ENCODE data around the gene GEN1. TPM values are rescaled to one million over a fixed set of nuclear protein-coding genes. Genes with fewer than 3 reads are reported as not detected.

GEN1 gene
- total RNA-seq, 1 experiment from 2014 or later: 23.7 TPM

GRCh38 chr2:17771956-17772355 is 18.0 kb downstream of the GEN1 start (continued):
- no peak for TF ChIP-seq ZNF532 (CRISPR knock-in tag; IDR thresholded peaks at IDR 0.05; ENCODE audit: borderline replicate concordance)
- TF ChIP-seq E2F1 (CRISPR knock-in tag; IDR thresholded peaks at IDR 0.05): no peak
- no peak for TF ChIP-seq FOXK1 (CRISPR knock-in tag; IDR thresholded peaks at IDR 0.05)
- no peak for TF ChIP-seq AFF4 (CRISPR knock-in tag; IDR thresholded peaks at IDR 0.05; ENCODE audit: borderline replicate concordance)
- no peak for TF ChIP-seq ZBTB43 (CRISPR knock-in tag; IDR thresholded peaks at IDR 0.05)
- no peak for TF ChIP-seq TP53 (CRISPR knock-in tag; IDR thresholded peaks at IDR 0.05)
- TF ChIP-seq GRHL2 (CRISPR knock-in tag; IDR thresholded peaks at IDR 0.05; ENCODE audit: insufficient replicate concordance, severe bottlenecking): no peak
- no peak for TF ChIP-seq ZNF317 (CRISPR knock-in tag; IDR thresholded peaks at IDR 0.05; ENCODE audit: borderline replicate concordance, low read depth)
- TF ChIP-seq JAZF1 (CRISPR knock-in tag; IDR thresholded peaks at IDR 0.05): no peak
- TF ChIP-seq ARID4B (CRISPR knock-in tag; IDR thresholded peaks at IDR 0.05; ENCODE audit: borderline replicate concordance): no peak
- TF ChIP-seq PRDM15 (CRISPR knock-in tag; IDR thresholded peaks at IDR 0.05): no peak
- no peak for TF ChIP-seq ZNF263 (CRISPR knock-in tag; IDR thresholded peaks at IDR 0.05; ENCODE audit: low read depth)
- TF ChIP-seq ZNF281 (CRISPR knock-in tag; IDR thresholded peaks at IDR 0.05): no peak

Measured in WTC11 (cell line).